A172 (cell line): ENCODE results near the gene RBM33. TPM values are rescaled to one million over a fixed set of nuclear protein-coding genes. Genes with fewer than 3 reads are reported as not detected.

Experiments
- DNase-seq: peaks from one replicate; pipeline ENCODE4 v3.0.0-alpha.2; 2015; ENCODE audit warnings: low spot score
- total RNA-seq: library from RNA; depleted of rRNA; stranded (reverse); fragments of >200 nt; shearing (Covaris generic); gene quantifications from 2 replicates; pipeline ENCODE4 v1.2.3, GENCODE V29; 2014

RBM33 gene
- total RNA-seq, 1 experiment from 2014 or later, result 17.0 TPM

DNA sequence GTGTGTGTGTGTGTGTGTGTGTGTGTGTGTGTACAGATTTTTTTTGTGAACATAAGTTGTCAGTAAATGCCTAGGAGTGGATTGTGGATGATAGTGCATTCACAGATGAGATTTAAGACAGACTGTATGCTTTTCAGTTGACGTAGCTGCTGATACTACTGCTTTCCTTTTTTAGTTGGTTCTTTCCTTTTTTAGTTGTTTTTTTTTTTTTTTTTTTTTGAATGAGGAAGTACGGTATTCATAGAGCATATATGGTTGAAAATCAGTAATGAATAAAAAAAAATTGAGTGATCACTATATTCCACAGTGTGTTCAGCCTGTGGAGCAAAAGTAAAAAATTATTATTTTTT is 80.5 kb downstream of the RBM33 start:
- no peak for DNase-seq

- DNase-seq, result no peak
Observed at GRCh38 chr7:155727616-155728015, 83.2 kb downstream of the RBM33 start.

GRCh38 chr7:155728116-155728515 is 83.7 kb downstream of the RBM33 start:
- DNase-seq, result no peak

GRCh38 chr7:155729847-155730246 is 85.4 kb downstream of the RBM33 start:
- no peak for DNase-seq

GRCh38 chr7:155731380-155731779 is 86.9 kb downstream of the RBM33 start:
- peak; percentile 1 for DNase-seq

DNA sequence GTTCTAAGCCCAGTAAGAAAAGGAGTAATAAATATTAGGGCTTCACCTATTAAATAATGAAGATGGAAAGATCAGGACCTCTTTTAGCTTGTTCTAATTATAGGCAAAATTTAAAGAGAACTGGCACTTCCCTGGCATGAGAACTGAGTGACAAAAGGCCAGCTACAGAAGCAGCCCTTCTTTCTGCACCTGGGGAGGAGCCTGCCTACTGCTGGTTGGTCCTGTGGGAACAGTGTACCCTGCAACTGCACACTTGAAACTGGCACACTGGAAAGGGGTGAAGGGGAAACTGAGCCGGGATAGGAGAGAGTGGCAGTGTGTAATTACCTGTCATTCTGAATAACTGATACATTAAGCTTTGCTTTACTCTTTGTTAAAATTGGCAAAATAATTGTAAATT is 87.4 kb downstream of the RBM33 start:
- DNase-seq, result no peak

GRCh38 chr7:155732286-155732685 is 87.8 kb downstream of the RBM33 start:
- no peak for DNase-seq

GRCh38 chr7:155733582-155734444 is 89.4 kb downstream of the RBM33 start:
- DNase-seq, result no peak

DNA sequence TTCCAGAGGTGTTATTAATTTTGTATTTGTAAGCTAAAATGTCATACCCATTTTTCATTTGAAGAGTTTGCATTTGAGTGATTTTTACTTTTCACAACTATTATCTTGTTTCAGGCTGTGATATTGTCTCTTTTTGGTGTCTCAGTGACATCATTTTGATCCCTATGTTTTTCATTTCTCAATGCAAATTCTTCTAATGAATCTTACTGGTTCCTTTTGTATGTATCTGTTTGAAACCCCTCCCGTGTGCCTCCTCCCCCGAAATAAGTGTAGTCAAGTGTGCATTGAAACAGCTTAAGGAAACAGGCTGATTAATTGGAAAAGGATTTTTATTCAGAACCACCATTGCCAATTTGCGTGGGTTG is 90.0 kb downstream of the RBM33 start:
- DNase-seq, result no peak

- no peak for DNase-seq
Observed at GRCh38 chr7:155735442-155736115, 91.1 kb downstream of the RBM33 start.

DNA sequence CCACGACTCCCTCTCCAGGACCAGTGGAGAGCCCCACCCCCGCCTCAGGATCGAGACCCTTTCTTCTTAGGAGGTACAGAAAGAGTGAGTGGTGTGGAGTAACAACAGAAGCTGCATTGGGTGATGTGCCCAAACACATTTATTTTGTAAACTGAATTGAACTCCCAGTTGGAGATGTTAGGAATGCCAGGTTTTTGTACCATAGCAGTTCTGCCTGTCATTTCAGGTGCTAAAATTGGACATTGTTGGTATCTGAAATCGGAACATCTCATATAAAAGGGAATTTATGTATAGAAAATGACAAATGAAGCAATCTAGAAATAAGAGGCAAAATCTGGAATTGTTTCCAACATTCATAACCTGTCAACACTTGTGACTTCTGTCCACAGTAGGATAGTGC is 93.1 kb downstream of the RBM33 start:
- no peak for DNase-seq

- DNase-seq, result no peak
Observed at GRCh38 chr7:155738104-155738503, 93.6 kb downstream of the RBM33 start.

DNA sequence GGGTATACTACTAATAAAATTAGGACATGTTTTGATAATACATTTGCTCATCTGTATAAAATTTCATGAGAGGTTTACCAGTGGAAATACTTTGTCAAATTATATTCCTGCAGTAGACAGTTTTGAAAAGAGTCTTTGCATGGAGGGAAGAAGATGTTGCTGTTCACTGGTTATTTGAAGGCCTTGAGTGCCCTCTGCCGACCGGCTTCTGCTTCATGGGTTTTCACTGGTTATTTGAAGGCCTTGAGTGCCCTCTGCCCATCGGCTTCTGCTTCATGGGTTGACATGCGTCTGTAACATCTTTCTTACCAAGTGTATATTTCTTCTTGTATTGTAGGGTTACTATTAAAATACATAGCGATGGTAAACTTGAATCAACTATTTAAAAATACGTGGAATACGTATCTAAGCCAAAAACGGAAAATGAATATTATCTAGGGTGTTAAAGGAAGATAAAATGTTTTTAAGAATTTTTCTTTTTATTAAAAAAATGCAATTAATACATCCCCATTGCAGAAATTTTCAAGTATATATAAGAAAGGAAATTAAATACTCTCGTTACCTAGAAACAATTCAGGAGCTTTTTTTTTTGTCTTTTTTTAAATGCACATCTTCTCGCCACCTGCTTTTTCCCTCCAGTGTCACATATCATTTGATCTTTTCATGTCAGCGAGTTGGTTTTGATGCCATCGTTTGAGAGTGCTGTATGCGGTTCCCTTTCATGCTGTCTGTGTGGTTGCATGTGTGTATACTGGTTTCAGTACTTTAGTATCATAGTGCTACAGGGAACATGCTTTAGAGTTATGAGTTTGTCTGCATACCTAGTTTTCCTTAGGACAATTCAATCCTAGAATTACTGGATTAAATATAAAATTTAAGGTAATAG is 94.4 kb downstream of the RBM33 start:
- peak; percentile 51 for DNase-seq

DNA sequence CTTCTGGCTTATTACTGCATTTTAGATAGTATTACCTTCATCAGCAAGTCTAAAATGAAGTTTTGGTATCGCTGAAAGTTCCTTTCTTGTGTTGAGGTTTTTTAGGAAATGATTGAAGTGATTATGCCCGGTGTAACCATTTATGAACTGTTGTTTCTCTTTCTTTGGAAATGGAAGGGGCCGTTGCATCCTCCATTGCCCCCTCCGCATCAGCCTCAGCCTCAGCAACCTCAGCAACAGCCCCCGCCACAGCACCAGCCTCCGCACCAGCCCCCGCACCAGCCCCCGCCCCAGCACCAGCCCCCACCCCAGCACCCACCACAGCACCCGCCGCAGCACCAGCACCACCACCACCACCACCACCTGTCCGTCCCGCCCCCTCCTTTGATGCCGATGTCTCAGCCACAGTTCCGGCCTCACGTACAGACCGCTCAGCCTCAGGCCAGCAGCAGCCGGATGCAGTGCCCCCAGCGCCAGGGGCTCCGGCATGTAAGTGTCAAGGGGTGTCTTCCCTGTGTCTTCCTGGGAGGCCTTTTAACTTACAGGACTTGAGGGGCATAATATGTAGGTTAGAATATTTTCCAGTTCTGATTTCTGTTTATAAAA is 95.2 kb downstream of the RBM33 start:
- DNase-seq, result no peak

DNA sequence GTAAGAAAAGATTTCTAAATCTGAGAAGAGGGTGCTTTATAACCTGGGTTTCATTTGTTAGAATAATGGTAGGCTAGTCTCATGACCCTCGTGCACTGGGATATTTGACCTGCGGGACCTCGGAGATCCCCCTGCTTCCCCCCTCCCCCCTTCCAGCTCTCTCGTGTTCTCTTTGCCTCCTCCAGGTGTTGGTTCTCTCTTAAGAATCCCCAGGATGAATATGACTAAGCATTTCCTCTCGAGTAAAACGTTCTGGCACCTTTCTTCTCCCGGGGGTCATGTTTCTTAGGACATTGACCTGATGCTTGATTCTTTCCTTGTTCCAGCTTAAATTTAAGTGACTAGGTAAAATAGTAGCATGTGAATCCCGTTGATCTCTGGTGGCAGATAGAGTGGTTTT is 96.6 kb downstream of the RBM33 start:
- DNase-seq, result no peak

- DNase-seq, result no peak
Observed at GRCh38 chr7:155741805-155742204, 97.3 kb downstream of the RBM33 start.

DNA sequence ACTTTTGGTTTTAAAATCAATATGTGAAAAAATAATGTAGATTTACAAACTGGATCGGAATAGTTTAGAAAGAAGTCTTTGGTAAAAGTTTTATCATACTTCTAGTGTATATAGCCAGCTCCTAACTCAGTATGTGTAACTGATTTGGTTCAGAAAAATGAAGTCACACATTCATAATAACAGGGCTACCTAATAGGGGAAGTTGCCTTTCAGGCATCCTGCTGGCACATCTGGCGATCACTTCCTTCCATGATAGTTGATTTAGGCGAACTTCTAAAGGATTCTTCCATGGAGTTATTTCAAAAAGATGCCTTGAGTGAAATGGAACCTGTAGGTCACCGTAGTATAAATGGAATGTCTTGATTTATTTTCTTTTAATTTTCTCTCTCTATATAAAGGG is 98.7 kb downstream of the RBM33 start:
- DNase-seq, result no peak

DNA sequence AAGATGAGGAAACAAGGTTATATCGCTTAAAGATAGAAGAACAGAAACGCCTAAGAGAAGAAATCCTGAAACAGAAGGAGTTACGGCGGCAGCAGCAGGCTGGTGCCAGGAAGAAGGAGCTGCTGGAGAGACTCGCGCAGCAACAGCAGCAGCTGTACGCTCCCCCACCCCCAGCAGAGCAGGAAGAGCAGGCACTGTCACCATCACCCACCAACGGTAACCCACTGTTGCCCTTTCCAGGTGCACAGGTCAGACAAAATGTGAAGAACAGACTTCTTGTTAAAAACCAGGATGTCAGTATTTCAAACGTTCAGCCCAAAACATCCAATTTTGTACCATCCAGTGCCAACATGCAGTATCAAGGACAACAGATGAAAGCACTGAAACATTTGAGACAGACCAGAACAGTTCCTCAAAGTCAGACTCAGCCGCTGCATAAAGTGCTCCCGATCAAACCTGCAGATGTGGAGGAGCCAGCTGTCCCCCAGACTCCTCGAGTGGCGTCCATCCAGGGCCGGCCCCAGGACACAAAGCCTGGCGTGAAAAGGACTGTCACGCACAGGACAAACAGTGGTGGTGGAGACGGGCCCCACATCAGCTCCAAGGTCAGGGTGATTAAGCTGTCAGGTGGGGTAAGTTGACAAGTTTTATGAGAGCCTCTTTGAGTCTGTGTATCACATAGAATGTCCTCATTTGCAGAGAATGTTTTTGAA is 100.7 kb downstream of the RBM33 start:
- no peak for DNase-seq

GRCh38 chr7:155745737-155746136 is 101.3 kb downstream of the RBM33 start:
- no peak for DNase-seq

DNA sequence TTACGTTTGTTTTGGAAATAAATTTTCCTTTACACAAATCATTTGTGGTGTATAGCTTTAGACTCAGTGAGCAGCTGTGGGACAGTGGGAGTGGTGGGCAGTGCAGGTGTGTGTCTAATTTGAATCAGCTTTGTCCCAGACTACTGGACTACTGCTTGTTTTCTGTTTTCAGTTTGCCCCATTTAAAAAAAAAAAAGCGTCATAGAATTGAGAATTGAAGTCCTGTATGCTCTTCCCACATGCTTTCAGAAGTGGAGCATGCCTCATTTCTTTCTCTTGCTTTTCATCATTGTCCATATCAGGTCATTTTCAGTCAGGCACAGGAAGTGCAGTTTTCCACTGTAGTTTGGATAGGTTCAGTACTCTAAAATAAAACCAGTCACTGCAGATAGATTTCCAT is 101.7 kb downstream of the RBM33 start:
- DNase-seq, result no peak

GRCh38 chr7:155747209-155747608 is 102.7 kb downstream of the RBM33 start:
- DNase-seq, result no peak
